Mesangial cell (primary cell): ENCODE measurements around the gene PACSIN2. TPM values are rescaled to one million over a fixed set of nuclear protein-coding genes. Genes with fewer than 3 reads are reported as not detected.

ENCODE experiments used
- total RNA-seq: library from RNA; depleted of rRNA; stranded (reverse); fragments of >200 nt; gene quantifications from 2 replicates; pipeline ENCODE4 v1.2.3, GENCODE V29; 2015

PACSIN2 gene, protein sequence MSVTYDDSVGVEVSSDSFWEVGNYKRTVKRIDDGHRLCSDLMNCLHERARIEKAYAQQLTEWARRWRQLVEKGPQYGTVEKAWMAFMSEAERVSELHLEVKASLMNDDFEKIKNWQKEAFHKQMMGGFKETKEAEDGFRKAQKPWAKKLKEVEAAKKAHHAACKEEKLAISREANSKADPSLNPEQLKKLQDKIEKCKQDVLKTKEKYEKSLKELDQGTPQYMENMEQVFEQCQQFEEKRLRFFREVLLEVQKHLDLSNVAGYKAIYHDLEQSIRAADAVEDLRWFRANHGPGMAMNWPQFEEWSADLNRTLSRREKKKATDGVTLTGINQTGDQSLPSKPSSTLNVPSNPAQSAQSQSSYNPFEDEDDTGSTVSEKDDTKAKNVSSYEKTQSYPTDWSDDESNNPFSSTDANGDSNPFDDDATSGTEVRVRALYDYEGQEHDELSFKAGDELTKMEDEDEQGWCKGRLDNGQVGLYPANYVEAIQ
- total RNA-seq: 52.2 and 60.3 TPM in 2 replicates

DNA sequence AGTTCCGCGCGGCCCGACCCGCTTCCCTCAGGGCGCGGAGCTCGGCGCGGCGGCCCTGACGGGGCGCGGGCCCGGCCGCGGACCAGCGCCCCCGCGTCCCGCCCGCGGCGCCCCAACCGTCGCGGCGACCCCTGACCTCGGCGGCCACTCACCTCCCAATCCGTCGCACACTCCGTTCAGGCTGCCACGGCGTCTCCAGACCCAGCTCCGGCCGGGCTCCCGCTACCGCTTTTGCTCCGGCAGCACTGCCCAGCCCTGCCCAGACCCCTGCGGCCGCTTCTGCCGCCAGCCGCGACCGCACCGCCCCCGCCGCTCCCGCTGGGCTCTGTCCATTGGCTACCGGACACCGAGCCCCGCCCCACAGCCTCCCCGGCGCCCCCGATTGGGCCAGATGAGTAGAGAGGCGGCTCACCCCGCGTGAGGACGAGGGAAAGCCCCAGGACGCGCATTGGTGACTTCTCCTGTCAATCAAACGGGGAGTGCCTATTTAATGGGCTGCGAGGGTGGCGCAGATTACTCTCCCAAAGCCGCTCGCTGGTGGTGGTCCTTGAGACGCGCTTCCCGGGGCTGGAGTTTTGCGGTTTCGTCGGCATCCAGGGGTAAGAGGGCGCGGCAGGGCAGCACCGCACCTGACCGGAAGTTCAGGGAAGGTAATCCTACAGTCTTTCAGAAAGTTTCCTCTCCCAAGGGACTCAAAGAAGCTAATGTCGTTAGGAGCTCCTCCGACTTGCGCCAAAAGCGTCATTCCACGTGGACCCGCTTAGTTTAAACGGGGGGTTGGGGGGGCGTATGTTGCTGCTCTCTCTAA, at the start of gene PACSIN2:
Gene PACSIN2 (minus strand): TSS at position 281 of the 808 bp plus-strand sequence. CDS start 103,069 bp downstream, outside the sequence.

DNA sequence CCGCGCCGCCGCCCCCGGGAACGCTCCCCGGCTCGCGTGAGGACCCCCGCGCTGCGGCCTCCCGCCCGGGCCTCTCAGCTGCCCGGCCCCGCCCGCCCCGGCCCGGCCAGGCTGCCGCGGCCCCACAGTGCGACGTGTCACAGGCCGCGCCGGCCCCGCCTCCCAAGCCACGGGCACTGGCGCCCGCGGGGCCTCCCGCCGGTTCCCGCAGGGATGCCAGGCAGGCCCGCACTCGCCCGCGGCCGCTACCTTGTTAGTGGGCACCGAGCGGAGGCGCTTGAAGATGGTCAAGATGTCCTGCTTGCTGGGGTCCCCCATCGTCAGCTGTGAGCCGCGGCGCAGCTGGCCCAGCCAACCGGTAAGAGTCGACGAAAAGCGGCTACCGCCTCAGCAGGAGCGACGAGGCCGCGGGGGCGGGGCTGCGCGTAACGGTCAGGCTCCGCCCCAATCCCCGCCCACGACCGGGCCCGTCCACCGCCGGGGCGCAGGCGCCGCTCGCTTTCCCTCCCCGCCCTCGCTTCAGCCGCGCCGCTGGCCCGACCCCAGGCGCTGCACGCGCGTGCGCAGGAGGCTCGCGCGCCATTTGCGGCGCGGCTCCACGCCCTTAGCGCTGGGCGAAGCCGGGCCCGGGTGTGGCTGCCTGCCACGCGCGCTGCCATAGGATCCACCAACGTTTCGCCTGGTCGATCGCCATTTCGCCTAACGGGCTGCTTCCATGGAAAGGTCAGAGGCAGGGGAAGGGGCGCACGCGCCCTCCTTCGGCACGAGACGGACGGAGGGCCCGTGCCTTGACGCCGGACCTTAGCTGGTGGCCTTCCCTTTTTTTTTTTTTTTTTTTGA, 157.9 kb downstream of the PACSIN2 start, which contains the start of gene ARFGAP3:
Gene ARFGAP3 (minus strand): TSS at position 409 of the 840 bp plus-strand sequence. CDS start 91 bp downstream, at position 318.

Other genes starting within 250 kb of the PACSIN2 start
- 36.6 and 38.5 TPM in 2 replicates for gene ARFGAP3, start 157.9 kb downstream of the PACSIN2 start, total RNA-seq
- gene TTLL1, start 74.2 kb upstream of the PACSIN2 start, total RNA-seq: 5.4 and 13.3 TPM in 2 replicates
- 4.1 and 9.5 TPM in 2 replicates for gene BIK, start 95.6 kb upstream of the PACSIN2 start, total RNA-seq
- gene MCAT, start 128.2 kb upstream of the PACSIN2 start, total RNA-seq: 29.3 and 32.6 TPM in 2 replicates
- gene TSPO, start 136.4 kb upstream of the PACSIN2 start, total RNA-seq: 675 and 680 TPM in 2 replicates
- 60.8 and 85.9 TPM in 2 replicates for gene TTLL12, start 172.0 kb upstream of the PACSIN2 start, total RNA-seq